ENCODE measurements around the gene MCM3AP.
"Not testable (repeated sequence)": the region's sequence is repeated elsewhere in the genome, so short reads cannot be mapped to it uniquely, and the experiment has no call there.

Gene MCM3AP

GRCh38 chr21:46200877-46201803 is 84.3 kb downstream of the MCM3AP start:
- not testable (repeated sequence) for DNase-seq

DNA sequence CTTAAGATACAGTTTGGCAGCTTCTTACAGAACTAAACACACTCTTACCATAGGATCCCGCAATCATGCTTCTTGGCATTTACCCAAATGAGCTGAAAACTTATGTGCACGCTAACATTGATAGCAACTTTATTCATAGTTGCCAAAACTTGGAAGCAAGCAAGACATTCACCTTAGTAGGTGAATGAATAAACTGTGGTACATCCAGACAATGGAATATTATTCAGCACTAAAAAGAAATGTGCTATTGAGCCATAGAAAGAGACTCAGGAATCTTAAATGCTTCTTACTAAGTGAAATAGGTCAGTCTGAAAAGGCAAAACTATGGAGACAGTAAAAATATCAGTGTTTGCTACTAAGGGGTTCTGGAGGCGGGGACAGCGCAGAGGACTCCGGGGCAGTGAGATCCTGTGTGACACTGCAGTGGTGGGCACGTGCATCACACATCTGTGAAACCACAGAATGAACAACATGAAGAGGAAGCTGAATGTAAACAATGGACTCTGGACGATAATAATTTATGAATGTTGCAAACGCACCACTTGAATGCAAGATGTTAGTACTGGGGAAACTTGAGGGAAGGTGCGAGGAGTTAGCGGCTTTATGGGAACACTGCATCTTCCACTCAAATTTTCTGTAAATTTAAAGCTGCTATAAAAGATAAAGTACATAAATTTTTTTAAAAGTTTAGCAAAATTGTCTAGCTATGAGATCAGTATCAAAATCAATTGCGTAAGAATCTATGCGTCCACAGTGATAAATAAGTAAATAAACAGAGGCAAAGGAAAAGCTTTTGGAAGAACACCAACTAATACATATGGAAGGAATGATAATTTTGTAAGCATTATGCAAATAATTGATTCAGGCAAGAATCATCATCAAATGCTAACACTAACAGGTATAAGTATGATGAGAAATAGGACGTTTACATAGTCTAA is 85.7 kb downstream of the MCM3AP start:
- DNase-seq, result no peak

GRCh38 chr21:46196733-46197132 is 88.7 kb downstream of the MCM3AP start:
- no peak for DNase-seq

DNA sequence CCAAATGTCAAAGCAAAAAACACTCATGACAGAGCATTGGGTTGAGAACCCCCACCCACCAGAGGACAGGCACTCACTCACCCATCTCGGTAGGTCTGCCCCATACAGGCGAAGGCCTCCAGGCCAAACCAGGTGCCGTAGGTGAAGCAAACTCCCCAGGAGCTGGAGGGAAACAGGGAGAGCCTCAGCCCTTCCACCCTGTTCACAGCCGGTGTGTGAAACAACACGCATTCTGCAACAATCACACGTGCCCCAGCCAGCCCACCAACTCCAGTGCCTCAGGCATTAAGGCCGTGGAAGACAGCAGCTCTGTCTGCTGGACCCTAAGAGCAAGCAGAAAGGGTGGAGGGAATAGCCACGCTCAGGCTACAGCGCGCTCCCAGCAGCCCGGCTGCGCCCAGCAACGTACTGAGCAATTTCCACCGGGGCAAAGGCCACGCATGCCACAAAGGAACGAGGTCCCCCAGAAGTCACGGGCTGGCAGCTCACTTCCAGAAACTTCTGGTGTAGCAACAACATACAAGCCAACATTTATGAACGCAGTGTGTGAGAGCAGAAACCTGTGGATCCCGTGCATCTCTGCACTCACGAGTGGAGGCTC is 89.7 kb downstream of the MCM3AP start:
- DNase-seq, result no peak

DNA sequence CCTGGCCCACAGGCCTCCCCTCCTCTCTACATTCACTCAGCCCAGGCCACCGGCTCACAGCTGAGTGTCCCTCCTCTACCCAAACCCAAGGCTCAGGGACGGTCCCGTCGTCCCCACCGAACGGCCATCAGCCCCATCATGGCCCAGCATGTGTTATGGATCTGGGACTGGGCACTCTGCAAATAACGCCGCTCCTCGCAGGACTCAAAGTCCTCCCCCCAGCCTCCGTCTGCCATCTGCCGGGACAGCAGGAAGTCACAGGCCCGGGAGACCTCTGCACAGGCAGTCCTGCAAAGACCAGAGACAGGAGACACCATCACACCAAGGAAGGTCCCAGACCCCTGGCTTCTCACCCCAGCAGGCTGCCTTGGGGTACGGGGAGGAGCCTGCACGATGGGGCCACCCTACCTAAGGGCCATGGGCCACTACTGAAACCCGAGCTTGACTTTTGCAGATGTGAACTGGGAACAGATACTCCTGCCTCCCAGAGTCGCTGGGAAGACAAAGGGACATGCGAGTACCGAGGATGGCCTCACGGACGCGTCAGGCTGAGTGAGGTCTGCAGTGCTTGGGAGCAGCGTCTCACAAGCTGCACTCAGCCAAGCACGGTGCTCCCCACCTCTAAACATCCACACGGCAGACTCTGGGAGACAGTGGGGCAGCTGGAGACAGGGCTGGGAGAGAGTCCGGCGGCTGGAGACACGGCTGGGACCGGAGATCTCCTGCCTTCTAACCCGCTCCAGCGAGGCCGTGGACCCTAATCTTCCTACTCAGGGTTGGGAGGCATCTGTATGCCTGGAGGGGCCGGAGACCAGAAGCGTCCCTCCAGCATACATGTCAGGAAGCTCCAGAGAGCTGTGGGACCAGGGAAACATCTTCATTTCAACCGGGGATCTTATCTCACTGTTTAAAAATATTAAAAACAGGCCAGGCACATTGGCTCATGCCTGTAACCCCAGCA is 90.8 kb downstream of the MCM3AP start:
- no peak for DNase-seq

DNA sequence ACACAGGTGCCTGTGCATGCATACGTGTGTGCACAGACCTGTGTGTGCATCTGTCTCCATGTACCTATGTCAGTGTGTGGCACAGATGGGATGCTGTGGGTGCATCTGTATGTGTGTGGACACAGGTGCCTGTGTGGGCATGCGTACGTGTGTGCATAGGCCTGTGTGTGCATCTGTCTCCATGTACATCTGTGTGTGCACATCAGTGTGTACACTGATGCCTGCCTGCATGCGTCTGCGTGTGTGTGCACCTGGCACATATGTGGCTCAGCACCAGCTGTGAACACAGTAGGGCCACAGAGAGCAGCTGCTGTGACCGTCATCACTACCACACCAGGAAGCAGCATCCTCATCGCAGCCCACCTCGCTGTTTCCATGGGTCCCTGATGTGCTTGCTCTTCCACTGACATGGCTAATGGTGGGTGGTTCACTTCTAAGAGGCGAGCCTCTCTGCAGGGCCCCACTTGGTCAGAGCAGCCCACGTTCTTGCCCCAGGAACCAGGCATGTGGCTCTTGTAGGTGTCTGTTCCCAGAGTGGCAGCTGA is 91.5 kb downstream of the MCM3AP start:
- DNase-seq, result no peak

- no peak for DNase-seq
Observed at GRCh38 chr21:46191686-46192575, 93.5 kb downstream of the MCM3AP start.

DNA sequence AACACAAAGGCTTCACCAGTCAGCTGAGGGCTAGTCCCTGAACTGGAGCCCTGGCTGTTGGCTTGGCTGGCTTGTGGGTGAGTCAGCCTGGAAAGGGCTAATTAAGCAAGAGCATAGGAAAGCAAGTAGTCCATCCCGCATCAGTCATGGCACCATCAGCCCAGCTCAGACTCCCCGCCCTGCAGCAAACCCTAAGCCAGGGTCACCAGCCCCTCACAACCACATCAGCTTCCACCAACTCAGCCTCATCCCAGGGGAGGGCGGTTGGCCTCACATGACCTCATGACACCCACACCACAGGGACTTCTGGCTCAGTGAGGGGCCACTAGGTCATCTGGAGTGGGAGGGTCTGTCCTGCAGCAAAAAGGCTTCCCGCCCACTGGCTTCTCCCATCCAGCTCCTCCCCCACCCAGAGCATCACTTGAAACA is 94.1 kb downstream of the MCM3AP start:
- no peak for DNase-seq

GRCh38 chr21:46190491-46191131 is 94.8 kb downstream of the MCM3AP start:
- DNase-seq, result no peak

- DNase-seq, result no peak
Observed at GRCh38 chr21:46189959-46190490, 95.4 kb downstream of the MCM3AP start.

DNA sequence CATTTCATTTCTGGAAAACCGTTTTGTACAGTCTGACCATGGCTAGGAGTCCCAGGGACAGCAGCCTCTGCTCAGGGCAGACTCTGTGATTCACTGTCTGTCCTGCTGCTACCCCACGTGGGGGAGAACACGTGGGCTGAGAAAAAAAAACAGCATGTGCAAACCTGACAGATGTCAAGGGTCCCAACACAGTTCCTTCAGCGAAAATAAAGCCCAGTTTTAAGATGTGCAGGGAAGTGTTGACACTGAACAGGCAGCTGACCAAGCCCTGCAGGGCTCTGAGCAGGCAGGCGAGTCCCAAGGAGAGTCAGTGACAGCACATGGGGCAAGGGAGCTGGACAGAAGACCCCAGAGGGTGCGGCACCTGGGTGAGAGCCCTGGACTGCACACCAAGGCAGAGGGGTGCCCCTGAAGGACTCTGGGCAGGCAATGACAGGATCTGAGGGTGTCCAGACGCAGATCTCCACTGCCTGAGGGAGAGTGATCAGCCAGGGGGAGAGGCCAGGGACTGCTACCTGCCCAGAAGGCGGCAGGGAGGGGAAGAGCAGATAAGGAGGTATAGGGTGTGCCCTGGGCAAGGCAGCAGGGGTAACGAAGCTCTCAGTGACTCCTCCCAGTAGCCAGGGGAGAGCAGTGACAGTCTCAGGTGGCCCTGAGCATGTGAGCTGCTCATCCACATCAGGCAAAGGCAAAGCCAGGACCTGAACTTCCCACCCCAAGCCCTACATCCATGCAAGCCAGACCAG is 96.0 kb downstream of the MCM3AP start:
- no peak for DNase-seq

DNA sequence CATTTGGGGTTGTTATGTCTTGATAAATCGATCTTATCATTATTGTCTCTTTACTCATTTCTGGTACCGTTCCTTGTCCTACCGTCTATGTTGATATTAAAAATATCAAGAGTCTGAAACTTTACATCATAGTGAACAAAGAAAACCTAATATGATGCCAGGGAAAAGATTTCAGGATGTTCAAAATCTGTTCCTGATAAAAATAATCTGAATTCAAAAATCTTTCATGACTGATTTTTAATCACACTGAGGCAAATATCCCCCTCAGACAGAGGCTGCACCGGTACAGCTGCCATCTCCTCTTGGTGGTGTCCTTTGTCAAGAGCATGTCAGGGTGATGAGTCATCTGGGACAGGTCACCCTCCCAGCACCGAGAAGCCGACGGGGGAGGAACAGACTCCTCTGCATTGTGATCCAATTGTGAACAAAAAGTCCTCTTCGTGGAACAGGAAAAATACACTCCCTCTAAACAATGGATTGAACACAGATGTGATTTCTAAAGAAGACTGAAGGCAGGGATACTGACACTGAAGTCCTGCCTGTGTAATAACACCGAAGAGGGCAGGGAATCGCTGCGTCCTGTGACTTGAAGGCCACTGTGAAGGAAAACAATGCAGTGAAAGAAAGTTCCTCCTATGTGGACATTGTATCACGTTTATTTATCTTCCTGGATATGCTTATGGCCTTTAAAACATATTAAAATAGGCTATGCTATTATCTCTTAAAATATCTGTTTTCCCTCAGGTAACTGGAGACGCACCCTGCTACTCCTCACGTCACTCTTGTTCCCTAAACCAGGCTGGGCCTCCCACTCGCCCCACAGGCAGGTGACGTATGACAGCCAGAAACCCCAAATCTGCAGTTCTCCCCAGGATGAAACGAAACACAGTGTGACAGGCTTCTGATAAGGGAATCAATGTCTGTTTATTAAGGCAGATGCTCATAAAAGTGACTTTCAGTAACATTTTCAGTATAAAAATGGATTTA is 96.9 kb downstream of the MCM3AP start:
- DNase-seq, result no peak

DNA sequence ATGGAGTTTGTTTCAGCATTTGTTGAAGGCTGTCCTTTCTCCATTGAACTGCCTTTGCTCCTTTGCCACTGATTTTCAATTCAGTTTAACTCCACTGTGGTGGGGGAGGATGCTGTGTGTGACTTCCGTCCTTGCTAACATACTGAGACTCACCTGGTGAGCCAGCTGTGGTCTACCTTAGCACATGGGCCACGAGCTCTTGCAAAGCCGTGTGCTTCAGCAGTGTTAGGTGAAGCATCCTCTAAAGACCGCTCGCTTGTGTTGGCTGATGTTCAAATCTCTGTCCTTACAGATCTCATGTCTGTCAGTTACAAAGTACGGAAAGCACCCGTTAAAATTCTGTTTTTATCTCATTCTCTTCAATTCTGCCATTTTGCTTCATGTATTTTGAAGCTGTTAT is 97.6 kb downstream of the MCM3AP start:
- DNase-seq, result no peak

DNA sequence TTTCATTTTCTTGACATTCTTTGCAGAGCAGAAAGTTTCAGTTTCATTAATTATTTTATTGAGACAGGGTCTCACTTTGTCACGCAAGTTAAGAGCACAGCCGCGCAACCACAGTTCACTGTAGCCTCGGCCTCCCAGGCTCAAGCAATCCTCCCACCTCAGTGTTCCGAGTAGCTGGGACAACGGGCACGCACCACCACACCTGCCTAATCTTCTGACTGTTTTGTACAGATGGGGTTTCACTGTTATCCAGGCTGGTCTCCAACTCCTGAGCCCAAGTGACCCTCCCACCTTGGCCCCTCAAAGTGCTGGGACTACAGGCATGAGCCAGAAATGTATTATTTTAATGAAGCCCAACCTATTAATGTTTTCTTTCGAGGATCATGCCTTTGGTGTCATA is 98.2 kb downstream of the MCM3AP start:
- DNase-seq, result no peak

- no peak for DNase-seq
Observed at GRCh38 chr21:46185716-46186115, 99.7 kb downstream of the MCM3AP start.
